Lung (tissue), 12 donors: Measurements from ENCODE around the gene CCDC27. TPM values are rescaled to one million over a fixed set of nuclear protein-coding genes. Genes with fewer than 3 reads are reported as not detected.

Source experiments
- ATAC-seq: fragments of 200-7000 bp; cut with Tn5 transposase; one replicate; pipeline ENCODE4 v1.9.1; 2020; ENCODE audit warnings: moderate number of reproducible peaks; ENCODE audit not compliant: insufficient read depth, low FRiP score
- DNase-seq, 3 donors: peaks; one replicate each; pipeline ENCODE4 v3.0.0-alpha.2; 2013 to 2017
- H3K27ac ChIP-seq, 2 donors: one replicate each; pipeline ENCODE4 v1.5.1; 2013; ENCODE audit warnings: mild to moderate bottlenecking in 2 of 2, moderate library complexity in 2 of 2, control low read depth in 1 of 2, inconsistent platforms in 1 of 2, low read depth in 1 of 2, low read length in 1 of 2
- H3K27me3 ChIP-seq, 3 donors: one replicate each; pipeline ENCODE4 v1.5.1; 2013; ENCODE audit warnings: low read length in 2 of 3; ENCODE audit not compliant: control insufficient read depth in 3 of 3, insufficient read depth in 3 of 3
- H3K36me3 ChIP-seq, 4 donors: one replicate each; pipeline ENCODE4 v1.5.1; 2013; ENCODE audit warnings: low read length in 4 of 4, mild to moderate bottlenecking in 1 of 4, moderate library complexity in 1 of 4; ENCODE audit not compliant: control insufficient read depth in 4 of 4, insufficient read depth in 4 of 4
- H3K4me1 ChIP-seq, 5 donors: one replicate each; pipeline ENCODE4 v1.5.1; 2013; ENCODE audit warnings: low read length in 5 of 5, mild to moderate bottlenecking in 2 of 5, moderate library complexity in 1 of 5; ENCODE audit not compliant: control insufficient read depth in 5 of 5, insufficient read depth in 5 of 5
- H3K4me3 ChIP-seq: one replicate; pipeline ENCODE4 v1.5.1; 2013; ENCODE audit warnings: mild to moderate bottlenecking, control low read depth, moderate library complexity
- H3K9ac ChIP-seq, 2 donors: one replicate each; pipeline ENCODE4 v1.5.1; 2013; ENCODE audit warnings: low read length in 2 of 2, control low read depth in 1 of 2; ENCODE audit not compliant: insufficient read depth in 1 of 2
- H3K9me3 ChIP-seq, 4 donors: one replicate each; pipeline ENCODE4 v1.5.1; 2013; ENCODE audit warnings: low read length in 3 of 4, mild to moderate bottlenecking in 1 of 4, moderate library complexity in 1 of 4; ENCODE audit not compliant: control insufficient read depth in 4 of 4, insufficient read depth in 3 of 4
- CTCF ChIP-seq: IDR thresholded peaks from 2 replicates; pipeline ENCODE4 v1.5.1; 2012; ENCODE audit warnings: mild to moderate bottlenecking; ENCODE audit errors: control extremely low read depth, extremely low read depth
- WGBS, 2 donors: extraction: QIAGEN DNeasy Blood & Tissue Kit; methylation state at CpG; one replicate each; pipeline ENCODE4 v1.1.7; 2013; 5-methylcytosine and 5-hydroxymethylcytosine counted together
- polyA plus RNA-seq, 2 donors: library from polyadenylated mRNA; stranded (reverse); fragments of 200-250 nt; gene quantifications; one replicate each; pipeline ENCODE4 v1.2.1, GENCODE V29; 2013
- total RNA-seq, 2 donors: library from RNA; depleted of rRNA in 1 of 2; stranded (reverse); fragments of >200 nt in 1 of 2; gene quantifications; one replicate each; pipeline ENCODE4 v1.2.1, GENCODE V29; 2014 to 2021
- donor health status: control.
- donor health status: control.
- donor health status: Bipolar disorder and iron deficiency.
- donor health status: healthy.
- donor health status: DM: yes; HTN: yes; CAD: no.

Gene CCDC27
- total and polyA plus RNA-seq, 4 donors, result not detected

- Histone ChIP-seq H3K27ac (no peak overlapping the region), H3K36me3 (peaks cover 0 to 18% (median 1%) of the 10 kb centered on the region in 4 donors), H3K4me3 (no peak overlapping the region), H3K27me3 (peaks cover 0 to 5% (median 0%) of the 10 kb centered on the region in 3 donors), H3K9ac (no peak overlapping the region), H3K9me3 (peaks cover 0 to 2% (median 0%) of the 10 kb centered on the region in 4 donors), H3K4me1 (peaks cover 0 to 6% (median 0%) of the 10 kb centered on the region in 5 donors)
- no peak for TF ChIP-seq CTCF
- DNase-seq (peak in 1 of 3 donors; percentile 28), ATAC-seq (no peak)
- WGBS, 2 donors, result 34 to 44% methylated on average over 37 of the region's 37 CpGs
Observed at GRCh38 chr1:3732434-3733093, 19.7 kb upstream of the CCDC27 start.

- no peak for TF ChIP-seq CTCF
- Histone ChIP-seq H3K9me3 (peaks cover 0 to 2% (median 0%) of the 10 kb centered on the region in 4 donors), H3K4me1 (peaks cover 0 to 6% (median 0%) of the 10 kb centered on the region in 5 donors), H3K4me3 (no peak overlapping the region), H3K36me3 (peaks cover 0 to 23% (median 3%) of the 10 kb centered on the region in 4 donors), H3K9ac (no peak overlapping the region), H3K27me3 (peaks cover 0 to 5% (median 0%) of the 10 kb centered on the region in 3 donors), H3K27ac (no peak overlapping the region)
- DNase-seq, result no peak
- 72 to 77% methylated on average over 29 of the region's 29 CpGs for WGBS, 2 donors
- no peak for ATAC-seq
Observed at GRCh38 chr1:3733094-3733882, 19.0 kb upstream of the CCDC27 start.

- Histone ChIP-seq H3K27ac (no peak overlapping the region), H3K27me3 (peaks cover 0 to 5% (median 0%) of the 10 kb centered on the region in 3 donors), H3K36me3 (peaks cover 3 to 29% (median 7%) of the 10 kb centered on the region in 4 donors), H3K9ac (no peak overlapping the region), H3K4me3 (no peak overlapping the region), H3K4me1 (peaks cover 0 to 6% (median 0%) of the 10 kb centered on the region in 5 donors), H3K9me3 (peaks cover 0 to 2% (median 0%) of the 10 kb centered on the region in 4 donors)
- DNase-seq (no peak), ATAC-seq (no peak)
- WGBS, 2 donors, result 83 to 86% methylated on average over 17 of the region's 17 CpGs
- TF ChIP-seq CTCF, result no peak
Observed at GRCh38 chr1:3733883-3734589, 18.2 kb upstream of the CCDC27 start.
